Right lobe of liver (tissue), 4 donors: ENCODE data around the gene SYNE2.

Source experiments
- POLR2A ChIP-seq: fragments of 450-650 bp; IDR thresholded peaks from one replicate; pipeline ENCODE4 v1.6.1; 2017; ENCODE audit warnings: antibody characterized with exemption, mild to moderate bottlenecking
- TF ChIP-seq, protein P1 (sequence below), 4 donors: fragments of 200-600 bp in 3 of 4; fragments of 450-650 bp in 1 of 4; IDR thresholded peaks; one replicate each; pipeline versions ENCODE4 v1.5.1 to v1.8.0; 2016 to 2022; ENCODE audit warnings: antibody characterized with exemption in 4 of 4, mild to moderate bottlenecking in 2 of 4
- donor health status: DM: no; HTN: no; CAD: no.
- donor health status: DM: no; HTN: no; CAD: no.
- donor health status: DM: no; HTN: yes; CAD: no.

GRCh38 chr14:64196814-64197411 lies 344.1 kb downstream of the SYNE2 start:
- TF ChIP-seq POLR2A: no peak
- TF ChIP-seq, protein P1, sequence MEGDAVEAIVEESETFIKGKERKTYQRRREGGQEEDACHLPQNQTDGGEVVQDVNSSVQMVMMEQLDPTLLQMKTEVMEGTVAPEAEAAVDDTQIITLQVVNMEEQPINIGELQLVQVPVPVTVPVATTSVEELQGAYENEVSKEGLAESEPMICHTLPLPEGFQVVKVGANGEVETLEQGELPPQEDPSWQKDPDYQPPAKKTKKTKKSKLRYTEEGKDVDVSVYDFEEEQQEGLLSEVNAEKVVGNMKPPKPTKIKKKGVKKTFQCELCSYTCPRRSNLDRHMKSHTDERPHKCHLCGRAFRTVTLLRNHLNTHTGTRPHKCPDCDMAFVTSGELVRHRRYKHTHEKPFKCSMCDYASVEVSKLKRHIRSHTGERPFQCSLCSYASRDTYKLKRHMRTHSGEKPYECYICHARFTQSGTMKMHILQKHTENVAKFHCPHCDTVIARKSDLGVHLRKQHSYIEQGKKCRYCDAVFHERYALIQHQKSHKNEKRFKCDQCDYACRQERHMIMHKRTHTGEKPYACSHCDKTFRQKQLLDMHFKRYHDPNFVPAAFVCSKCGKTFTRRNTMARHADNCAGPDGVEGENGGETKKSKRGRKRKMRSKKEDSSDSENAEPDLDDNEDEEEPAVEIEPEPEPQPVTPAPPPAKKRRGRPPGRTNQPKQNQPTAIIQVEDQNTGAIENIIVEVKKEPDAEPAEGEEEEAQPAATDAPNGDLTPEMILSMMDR (IDR thresholded peaks at IDR 0.05): no peak
